Erythroblast (primary cell): ENCODE data around the gene OR10T2.

Experiments
- GATA1 ChIP-seq: IDR thresholded peaks from 2 replicates; pipeline ENCODE4 v1.6.1; 2011; ENCODE audit warnings: low read depth, mild to moderate bottlenecking, control low read depth, low read length, moderate library complexity
- POLR2A ChIP-seq: IDR thresholded peaks from 2 replicates; pipeline ENCODE4 v1.6.1; 2011; ENCODE audit warnings: mild to moderate bottlenecking, low read length

DNA sequence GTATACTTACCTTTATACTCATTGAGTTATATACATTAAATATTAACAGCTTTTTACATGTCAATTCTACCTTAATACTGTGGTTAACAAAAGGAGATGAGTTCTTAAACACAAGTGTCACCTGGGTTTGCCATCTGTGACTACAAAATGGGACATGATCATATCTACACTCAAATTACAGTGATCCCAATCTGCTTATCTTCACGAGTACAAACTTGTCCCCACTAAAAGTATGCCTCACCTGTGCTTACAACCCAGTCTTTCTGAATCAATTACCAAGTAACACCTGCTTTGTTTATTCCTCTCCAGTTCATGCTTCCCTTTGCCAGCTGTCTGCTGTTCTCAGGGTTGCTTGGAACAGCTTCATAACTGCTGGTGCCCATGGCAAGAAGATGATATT, 36.8 kb downstream of the OR10T2 start:
- no peak for TF ChIP-seq POLR2A
- no peak for TF ChIP-seq GATA1
